Endothelial cell (in vitro differentiated cells): Measurements from ENCODE around the gene UCK2. TPM values are rescaled to one million over a fixed set of nuclear protein-coding genes. Genes with fewer than 3 reads are reported as not detected.

ENCODE experiments used
- DNase-seq: peaks from one replicate; pipeline ENCODE4 v3.0.0; 2021; ENCODE audit warnings: low spot score
- H3K27ac Mint-ChIP-seq: one replicate; pipeline ENCODE4 v1.8.0; 2021; ENCODE audit warnings: mixed read lengths, inconsistent platforms; ENCODE audit not compliant: unreplicated experiment
- H3K27me3 Mint-ChIP-seq: one replicate; pipeline ENCODE4 v1.8.0; 2021; ENCODE audit warnings: mild to moderate bottlenecking, moderate library complexity, mixed read lengths, inconsistent platforms; ENCODE audit not compliant: unreplicated experiment
- H3K36me3 Mint-ChIP-seq: one replicate; pipeline ENCODE4 v1.8.0; 2021; ENCODE audit warnings: mild to moderate bottlenecking, low read depth, mixed read lengths, inconsistent platforms; ENCODE audit not compliant: unreplicated experiment
- H3K4me1 Mint-ChIP-seq: one replicate; pipeline ENCODE4 v1.8.0; 2021; ENCODE audit warnings: mild to moderate bottlenecking, mixed read lengths, inconsistent platforms; ENCODE audit not compliant: unreplicated experiment
- H3K4me3 Mint-ChIP-seq: one replicate; pipeline ENCODE4 v1.8.0; 2021; ENCODE audit warnings: mild to moderate bottlenecking, mixed read lengths, inconsistent platforms; ENCODE audit not compliant: unreplicated experiment
- H3K9me3 Mint-ChIP-seq: one replicate; pipeline ENCODE4 v1.8.0; 2021; ENCODE audit warnings: mixed read lengths, inconsistent platforms; ENCODE audit not compliant: unreplicated experiment
- total RNA-seq: library from RNA; stranded (reverse); fragmentation: NEBNext Ultra II Directional; extraction: Animal tissue kit (Norgen Biotek cat#: 25700); gene quantifications from one replicate; pipeline ENCODE4 v1.2.1, GENCODE V29; 2021; ENCODE audit not compliant: unreplicated experiment
- TF ChIP-seq, protein P1 (sequence below): fragments of 200-600 bp; sonication (generic); IDR thresholded peaks from one replicate; pipeline ENCODE4 v1.5.0; 2021; ENCODE audit warnings: antibody characterized with exemption; ENCODE audit not compliant: unreplicated experiment

Gene UCK2
- total RNA-seq, 1 donor from 2014 or later: 52.9 TPM

DNA sequence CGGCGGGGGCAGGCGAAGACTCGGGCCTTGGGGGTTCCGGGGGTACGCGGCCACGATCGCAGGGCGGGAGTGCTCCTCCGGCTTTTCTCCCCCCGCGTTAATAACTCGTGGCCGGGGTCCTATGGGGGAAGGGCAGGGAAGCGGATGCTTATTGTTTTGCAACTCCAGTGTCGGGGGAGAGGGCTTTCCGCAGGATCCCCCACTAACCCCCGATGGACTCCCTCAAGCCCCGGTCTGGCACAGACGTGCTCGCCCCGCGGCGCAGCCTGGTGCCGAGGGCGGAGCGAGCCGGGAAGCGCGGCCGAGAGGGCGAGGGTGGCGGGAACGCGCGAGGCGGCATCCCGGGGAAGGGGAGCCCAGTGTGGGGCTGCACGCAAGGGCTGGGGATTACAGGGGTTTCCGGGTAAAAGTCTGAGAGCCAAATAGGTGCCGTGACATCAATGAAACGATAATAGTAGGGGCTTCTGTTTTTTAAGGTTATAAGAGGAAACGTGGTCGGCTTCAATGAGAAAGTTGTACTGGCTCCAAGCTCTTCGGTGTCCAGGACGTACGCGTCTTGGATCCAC lies 772 bp downstream of the UCK2 start:
- peak overlapping the region; percentile 98 for H3K4me3 Mint-ChIP-seq
- peak overlapping the region; percentile 95 for H3K27ac Mint-ChIP-seq
- no peaks in the 10 kb centered on the region for H3K36me3 Mint-ChIP-seq
- no peaks in the 10 kb centered on the region for H3K9me3 Mint-ChIP-seq
- DNase-seq: peak; percentile 62
- TF ChIP-seq, protein P1, sequence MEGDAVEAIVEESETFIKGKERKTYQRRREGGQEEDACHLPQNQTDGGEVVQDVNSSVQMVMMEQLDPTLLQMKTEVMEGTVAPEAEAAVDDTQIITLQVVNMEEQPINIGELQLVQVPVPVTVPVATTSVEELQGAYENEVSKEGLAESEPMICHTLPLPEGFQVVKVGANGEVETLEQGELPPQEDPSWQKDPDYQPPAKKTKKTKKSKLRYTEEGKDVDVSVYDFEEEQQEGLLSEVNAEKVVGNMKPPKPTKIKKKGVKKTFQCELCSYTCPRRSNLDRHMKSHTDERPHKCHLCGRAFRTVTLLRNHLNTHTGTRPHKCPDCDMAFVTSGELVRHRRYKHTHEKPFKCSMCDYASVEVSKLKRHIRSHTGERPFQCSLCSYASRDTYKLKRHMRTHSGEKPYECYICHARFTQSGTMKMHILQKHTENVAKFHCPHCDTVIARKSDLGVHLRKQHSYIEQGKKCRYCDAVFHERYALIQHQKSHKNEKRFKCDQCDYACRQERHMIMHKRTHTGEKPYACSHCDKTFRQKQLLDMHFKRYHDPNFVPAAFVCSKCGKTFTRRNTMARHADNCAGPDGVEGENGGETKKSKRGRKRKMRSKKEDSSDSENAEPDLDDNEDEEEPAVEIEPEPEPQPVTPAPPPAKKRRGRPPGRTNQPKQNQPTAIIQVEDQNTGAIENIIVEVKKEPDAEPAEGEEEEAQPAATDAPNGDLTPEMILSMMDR: no peak
- peaks cover 11% of the 10 kb centered on the region for H3K27me3 Mint-ChIP-seq
- H3K4me1 Mint-ChIP-seq: peaks cover 20% of the 10 kb centered on the region

DNA sequence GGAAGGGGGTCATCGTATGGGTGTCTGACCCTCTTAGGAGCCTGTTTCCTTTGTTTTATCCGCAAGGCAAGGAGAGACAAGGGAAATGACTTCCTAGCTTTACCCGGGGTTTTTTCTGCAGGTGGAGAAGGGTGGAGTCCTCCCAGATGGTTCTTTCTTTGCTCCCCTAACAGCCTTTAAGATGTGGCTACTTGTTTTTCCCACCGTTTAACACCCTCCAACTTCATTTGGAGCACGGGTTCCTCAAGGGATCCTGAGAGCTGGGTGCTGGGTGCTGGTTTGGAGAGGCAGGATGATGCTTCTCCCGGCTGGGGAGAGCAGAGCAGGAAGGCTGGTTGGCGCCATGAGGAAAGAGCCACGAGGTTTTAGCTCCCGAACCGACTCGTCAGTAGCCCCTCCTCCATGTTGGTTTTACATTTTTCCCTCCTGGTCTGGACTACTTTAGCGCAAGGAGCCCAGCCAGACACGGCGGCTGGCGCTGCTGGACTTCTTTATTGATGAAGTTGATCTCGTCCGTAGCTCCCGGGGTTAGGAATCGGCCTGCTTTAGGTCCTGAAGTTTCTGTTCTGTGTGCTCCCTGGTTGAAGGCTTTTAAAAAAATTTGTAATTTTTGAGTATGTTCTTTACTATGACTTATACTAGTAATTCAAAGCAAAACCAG lies 1.4 kb downstream of the UCK2 start:
- H3K27ac Mint-ChIP-seq: peak overlapping the region; percentile 95
- peaks cover 24% of the 10 kb centered on the region for H3K4me1 Mint-ChIP-seq
- peak overlapping the region; percentile 98 for H3K4me3 Mint-ChIP-seq
- H3K9me3 Mint-ChIP-seq: no peaks in the 10 kb centered on the region
- peaks cover 14% of the 10 kb centered on the region for H3K27me3 Mint-ChIP-seq
- H3K36me3 Mint-ChIP-seq: no peaks in the 10 kb centered on the region
- DNase-seq: peak; percentile 54
- TF ChIP-seq, protein P1: no peak

DNA sequence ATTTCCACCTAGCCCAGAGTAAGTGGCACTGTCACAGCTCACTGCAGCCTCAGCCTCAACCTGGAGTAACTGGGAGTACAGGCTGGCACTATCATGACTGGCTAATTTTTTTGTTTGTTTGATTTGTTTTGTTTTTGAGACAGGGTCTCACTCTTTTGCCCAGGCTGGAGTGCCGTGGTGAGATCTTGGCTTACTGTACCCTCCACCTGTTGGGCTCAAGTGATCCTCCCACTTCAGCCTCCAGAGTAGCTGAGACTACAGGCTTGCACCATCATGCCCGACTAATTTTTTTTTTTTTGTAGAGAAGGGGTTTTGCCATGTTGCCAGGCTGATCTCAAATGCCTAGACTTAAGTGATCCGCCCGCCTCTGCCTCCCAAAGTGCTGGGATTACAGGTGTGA lies 2.5 kb downstream of the UCK2 start:
- H3K27me3 Mint-ChIP-seq: peaks cover 14% of the 10 kb centered on the region
- peaks cover 24% of the 10 kb centered on the region for H3K4me1 Mint-ChIP-seq
- H3K36me3 Mint-ChIP-seq: no peaks in the 10 kb centered on the region
- H3K9me3 Mint-ChIP-seq: no peaks in the 10 kb centered on the region
- DNase-seq: no peak
- no peak overlapping the region for H3K27ac Mint-ChIP-seq
- TF ChIP-seq, protein P1: no peak
- peak overlapping the region; percentile 98 for H3K4me3 Mint-ChIP-seq

DNA sequence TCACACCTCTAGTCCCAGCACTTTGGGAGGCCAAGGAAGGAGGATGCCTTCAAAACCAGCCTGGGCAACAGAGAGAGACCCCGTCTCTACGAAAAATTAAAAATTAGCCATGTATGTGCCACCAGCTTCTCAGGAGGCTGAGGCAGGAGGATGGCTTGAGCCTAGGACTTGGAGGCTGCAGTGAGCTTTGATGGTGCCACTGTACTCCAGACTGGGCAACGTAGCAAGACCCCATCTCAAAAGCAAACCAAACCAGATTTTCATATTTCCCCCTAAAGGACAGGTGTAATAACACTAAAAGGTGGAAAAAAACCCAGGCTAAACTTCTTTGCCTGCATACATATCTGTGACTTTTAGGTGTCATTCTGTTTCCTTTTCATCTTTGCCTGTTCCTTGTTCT lies 3.7 kb downstream of the UCK2 start:
- Mint-ChIP-seq H3K36me3 (no peaks in the 10 kb centered on the region), H3K4me1 (peaks cover 24% of the 10 kb centered on the region), H3K27ac (no peak overlapping the region), H3K9me3 (no peaks in the 10 kb centered on the region), H3K4me3 (no peak overlapping the region), H3K27me3 (peaks cover 14% of the 10 kb centered on the region)
- no peak for DNase-seq
- TF ChIP-seq, protein P1: no peak

DNA sequence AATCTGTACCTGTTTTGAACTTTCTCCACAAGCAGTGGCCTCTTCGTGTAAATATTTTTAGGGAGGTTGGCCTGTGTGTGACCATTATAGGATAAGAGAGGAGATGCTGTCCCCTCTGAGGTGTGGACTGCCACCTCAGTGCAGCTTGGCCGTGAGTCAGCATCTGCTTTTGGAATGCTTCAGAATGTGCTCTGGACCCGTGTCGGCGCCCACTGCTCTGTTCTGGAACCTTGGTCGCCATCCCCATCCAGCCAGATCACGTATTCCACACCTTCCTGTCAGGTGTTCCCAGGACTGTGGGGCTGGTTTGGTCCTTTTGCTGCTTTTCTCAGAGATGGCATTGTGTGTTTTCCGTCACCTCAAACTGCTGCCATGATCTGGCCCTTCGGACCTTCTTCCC lies 5.5 kb downstream of the UCK2 start:
- H3K9me3 Mint-ChIP-seq: no peaks in the 10 kb centered on the region
- TF ChIP-seq, protein P1: no peak
- H3K27me3 Mint-ChIP-seq: peaks cover 9% of the 10 kb centered on the region
- DNase-seq: no peak
- no peak overlapping the region for H3K4me3 Mint-ChIP-seq
- no peak overlapping the region for H3K27ac Mint-ChIP-seq
- no peaks in the 10 kb centered on the region for H3K36me3 Mint-ChIP-seq
- H3K4me1 Mint-ChIP-seq: peaks cover 29% of the 10 kb centered on the region
